KBM-7 (cell line): Measurements from ENCODE around the gene ITPR3.

ENCODE experiments used
- DNase-seq: peaks from one replicate; pipeline ENCODE4 v3.0.0-alpha.2; 2015
- in situ Hi-C: fragments of 300-500 bp; cut with MboI; formaldehyde crosslinking; loops from 2 replicates; pipeline ENCODE4 v1.14.3; 2020; ENCODE audit warnings: low sequenced_read_pairs, low pct_unique_long_range_greater_than_20kb, mixed read lengths

ITPR3 gene

DNA sequence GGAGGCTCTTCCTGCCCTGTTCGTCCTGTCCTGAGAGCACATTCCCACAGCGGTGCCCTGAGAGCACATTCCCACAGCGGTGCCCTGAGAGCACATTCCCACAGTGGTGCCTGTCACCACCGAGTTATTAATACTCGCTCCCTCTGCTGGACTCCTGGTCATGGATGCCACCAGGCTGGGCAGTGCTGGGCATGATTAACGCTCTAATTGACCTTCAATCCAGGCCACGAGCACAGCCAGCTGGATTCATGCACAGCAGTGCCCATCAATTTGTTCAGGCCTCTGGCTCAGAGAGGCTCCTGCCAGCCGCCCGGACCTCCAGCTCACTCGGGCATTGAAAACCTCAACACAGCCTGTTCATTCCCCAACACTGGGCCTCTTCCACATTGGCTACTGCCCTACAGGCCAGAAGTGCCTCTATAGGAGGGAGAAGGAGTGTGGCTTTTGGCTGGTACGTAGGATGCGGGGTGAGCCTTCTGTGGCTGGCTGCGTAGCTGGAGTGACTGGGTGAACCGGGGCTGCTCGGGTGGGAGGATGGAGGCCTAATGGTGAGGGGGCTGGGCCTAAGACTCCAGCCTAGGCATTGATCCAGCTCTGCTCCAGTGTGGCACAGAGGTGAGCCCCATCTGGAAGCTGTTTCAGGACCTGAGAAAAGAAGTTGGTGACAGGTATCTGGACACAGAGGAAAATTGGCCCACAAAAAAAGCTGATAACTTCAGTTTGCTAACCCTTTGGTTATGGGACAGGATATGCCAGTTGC lies 116.3 kb downstream of the ITPR3 start:
- in situ Hi-C loops: no loop called here
- DNase-seq: no peak

DNA sequence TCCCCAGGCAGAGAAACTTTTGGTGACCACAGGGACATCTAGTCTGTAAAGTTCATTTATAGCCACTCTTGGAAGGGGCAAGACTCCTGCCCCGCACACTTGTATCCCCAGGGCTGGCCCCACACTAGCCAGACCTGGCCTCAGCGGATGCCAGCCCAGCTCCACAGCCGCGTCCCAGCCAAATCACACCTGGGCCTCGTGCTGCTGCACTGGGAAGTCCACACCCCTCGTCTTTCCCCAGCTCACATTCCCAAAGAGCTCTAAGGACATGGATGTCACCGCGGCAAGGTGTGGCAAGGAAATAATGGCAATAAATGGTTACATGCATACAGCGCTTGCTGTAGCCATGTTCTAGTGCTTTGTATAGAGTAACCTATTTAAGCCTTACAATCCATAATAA lies 117.0 kb downstream of the ITPR3 start:
- in situ Hi-C loops: no loop called here

DNA sequence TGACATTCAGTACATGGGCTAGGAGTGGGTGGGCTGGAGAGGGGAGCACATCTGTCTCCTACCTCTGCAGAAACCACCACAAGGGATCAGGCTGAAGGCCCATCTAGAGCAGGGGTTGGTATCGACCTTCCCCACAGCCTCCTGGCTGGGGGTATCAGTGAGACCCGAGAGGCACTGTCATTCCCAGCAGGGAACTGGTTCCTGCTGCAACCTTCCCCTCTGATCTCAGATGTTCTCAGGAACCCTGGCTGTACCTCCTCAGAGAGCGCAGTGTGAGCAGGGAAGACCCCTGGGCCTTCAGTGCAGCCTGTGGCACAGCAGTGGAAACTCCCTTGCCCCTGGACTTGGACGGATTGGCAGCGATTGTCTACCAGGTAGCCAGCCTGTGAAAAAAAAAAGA lies 117.8 kb downstream of the ITPR3 start:
- in situ Hi-C loops: no loop called here
- no peak for DNase-seq

More for the DNA sequence above, 117.0 kb downstream of the ITPR3 start:
- DNase-seq: no peak

DNA sequence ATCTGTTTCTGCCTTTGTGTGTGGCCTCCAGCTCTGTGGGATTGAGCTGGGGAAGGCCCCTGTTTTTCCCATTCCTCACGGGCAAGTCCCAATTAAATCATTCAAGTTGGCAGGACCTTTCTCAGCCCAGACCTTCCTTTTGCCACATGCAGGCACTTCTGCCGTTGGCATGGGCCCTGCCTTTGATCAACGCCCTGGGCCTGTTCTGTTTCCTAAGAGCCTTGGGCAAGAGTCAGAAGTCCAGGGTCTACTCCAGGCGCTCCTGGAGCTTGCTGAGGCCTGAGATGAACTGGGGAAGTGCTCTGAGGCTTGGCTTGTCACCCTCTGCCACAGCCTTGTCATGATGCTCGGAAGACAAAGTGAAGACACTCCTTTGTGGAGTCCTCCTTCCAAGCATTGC lies 118.4 kb downstream of the ITPR3 start:
- in situ Hi-C loops: no loop called here
- DNase-seq: no peak

DNA sequence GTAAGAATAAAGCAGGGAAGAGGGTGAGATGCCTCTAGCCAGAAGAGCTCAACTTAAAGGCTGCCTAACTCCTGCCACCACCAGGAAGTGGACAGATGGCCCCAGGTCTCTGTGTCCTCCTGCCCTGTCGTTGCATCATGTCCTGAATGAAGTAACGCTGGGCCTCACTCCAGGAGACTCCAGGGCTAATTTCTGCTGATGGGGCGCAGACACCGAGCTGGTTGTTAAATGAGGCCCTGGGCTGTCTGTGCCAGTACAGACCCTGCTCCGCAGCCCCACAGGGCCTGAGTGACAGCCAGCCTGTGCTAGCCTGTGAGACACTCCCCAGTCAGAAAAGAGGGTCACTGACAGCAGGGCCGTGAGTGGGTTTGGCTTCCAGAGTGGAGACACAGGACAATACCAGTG lies 119.1 kb downstream of the ITPR3 start:
- no peak for DNase-seq
- in situ Hi-C loops: no loop called here

DNA sequence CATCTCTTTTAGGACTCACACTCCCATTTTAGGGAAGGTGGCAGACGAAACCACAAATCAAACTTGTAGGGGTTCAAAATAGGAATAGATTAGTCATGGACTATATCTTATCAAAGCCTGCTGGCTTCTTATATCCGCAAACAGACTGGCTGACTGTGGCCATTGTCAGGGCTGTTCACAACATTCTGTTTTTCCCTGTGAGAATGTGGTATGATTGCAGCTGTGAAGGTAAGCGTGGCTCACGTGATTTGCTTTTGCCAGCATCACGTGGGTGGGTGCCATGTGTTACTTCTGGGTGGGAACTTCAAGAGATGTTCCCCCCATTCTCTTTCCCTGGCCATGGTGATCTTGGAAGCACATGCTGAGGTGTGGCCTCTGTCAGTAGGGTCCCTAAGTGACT lies 119.7 kb downstream of the ITPR3 start:
- DNase-seq: no peak
- in situ Hi-C loops: no loop called here

DNA sequence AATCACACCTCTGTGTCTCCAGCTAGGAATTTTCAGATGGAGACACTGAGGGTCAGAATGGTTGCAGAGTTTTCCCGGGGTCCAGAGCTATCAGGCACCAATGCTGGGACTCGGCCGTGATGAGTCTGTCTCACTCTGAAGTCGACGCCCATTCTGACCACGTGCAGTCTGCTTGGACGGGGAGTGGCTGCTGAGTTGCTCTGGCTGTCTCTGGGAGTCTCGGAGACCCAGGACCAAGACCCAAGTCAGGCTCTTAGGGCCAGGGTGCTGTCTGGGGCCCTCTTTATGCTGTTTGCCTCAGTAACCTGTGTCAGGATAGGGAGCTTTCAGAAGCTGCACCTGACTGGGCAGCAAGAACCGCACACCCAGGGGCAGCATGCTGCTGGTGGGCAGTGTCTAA lies 121.0 kb downstream of the ITPR3 start:
- in situ Hi-C loops: no loop called here
- no peak for DNase-seq

DNA sequence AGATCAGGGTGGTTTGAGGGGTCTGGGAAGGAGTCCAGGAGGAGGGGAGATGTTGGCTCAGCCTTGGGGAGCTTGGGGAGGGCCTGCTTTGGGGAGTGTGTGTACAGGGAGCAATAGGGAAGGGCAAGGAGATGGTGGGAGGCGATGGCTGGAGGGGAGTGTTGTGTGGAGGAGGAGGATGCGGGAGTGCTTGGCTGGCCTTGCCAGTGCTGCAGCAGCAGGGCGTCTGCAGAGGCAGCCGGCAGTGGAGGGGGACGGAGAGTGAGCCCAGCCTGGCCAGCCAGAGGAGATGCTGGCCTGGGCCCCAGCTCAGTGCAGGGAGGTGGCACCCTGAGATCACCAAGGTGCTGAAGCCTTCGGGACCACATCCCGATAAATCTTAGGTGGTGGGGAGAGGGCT lies 121.7 kb downstream of the ITPR3 start:
- in situ Hi-C loops: no loop called here

DNA sequence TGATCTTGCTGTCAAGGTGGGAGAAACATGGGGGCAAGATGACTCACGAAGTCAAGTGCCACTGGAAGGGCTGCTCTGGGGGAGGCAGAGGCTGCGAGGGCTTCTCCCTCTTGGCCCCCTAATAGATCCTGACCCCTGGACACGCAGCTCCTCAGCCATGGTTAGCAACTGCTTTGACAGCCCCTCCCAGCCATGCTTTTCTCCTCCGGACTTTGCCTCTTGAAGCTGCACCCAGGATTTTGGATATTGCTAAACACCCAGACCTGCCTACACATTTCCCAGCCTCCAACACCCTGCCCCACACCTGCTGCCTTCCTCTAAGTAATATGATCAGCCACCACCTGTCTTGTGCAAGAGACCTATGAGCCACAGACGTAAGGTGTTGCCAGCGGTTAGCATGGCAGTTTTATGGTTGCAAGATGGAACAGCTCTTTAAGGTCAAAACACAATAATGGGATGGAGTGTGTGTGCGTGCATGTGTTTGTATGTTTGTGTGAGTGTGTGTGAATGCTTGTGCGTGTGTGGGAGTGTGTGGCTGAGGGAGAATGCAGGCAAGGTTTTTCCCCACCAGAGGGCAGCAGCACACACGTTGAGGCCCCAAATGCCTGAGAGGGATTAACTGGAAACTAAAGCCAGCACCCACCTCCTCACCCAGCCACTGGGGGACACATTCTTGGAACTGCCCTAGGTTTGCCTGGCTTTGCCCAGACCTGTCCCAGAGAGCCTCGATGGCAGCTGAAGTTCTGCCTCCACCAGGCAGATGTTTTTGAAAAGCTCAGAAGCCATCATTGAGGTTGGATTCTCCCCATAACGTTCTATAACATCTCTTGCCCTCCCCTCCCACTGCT lies 123.1 kb downstream of the ITPR3 start:
- DNase-seq: peak; percentile 91
- in situ Hi-C loops: no loop called here

More for the DNA sequence above, 121.7 kb downstream of the ITPR3 start:
- DNase-seq: no peak

DNA sequence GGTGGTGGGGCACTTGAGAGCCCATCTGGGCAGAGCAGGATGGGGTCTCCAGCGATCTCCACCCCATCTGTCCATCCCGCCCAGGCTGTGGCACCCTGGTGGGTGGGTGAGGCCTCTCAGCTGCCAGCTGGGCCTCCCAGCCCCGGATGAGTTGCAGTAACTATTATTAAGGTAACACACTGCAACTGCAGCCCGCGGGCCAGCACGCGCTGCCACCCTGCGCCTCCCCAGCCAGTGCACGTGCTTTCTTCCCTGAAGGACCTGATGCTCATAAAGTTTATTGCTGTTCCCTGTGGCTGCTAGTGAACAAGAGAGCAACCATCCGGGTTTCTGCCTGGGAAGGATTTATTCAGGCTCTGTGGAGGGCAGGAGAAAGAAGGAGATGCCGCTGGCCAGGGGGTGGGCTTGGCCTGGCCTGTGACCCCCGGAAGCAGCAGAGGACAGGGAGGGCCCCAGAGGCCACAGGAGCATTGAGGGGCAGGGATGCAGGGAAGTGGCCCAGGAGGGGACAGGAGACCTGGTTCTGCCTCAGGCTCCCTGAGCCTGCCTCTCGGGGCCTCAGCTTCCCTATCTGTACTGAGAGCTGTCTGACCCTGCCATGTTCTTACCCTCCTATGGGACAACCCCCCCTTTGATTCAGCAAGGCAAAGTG lies 123.9 kb downstream of the ITPR3 start:
- DNase-seq: no peak
- in situ Hi-C loops: no loop called here

DNA sequence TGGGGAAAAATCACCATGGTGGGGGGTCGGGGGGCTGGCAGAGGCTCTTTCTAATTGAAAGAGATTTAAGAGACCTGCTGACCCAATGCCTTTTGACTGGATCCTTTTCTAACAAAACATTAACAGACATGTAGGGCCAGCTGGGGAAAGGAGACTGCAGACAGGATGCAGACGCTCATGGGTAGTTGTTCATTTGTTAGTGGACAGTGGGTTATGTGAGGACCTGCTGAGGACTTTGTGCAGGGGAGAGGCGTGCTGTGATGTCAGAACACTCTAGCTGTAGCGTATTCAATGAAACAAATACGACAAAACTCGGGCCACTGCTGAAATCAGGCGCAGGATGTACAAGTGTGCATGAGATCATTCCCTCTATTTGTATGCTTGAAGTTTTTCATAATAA lies 124.4 kb downstream of the ITPR3 start:
- in situ Hi-C loops: no loop called here
- no peak for DNase-seq
